Measurements from ENCODE around the gene UAP1L1. TPM values are rescaled to one million over a fixed set of nuclear protein-coding genes. Genes with fewer than 3 reads are reported as not detected.
A peak's percentile ranks its signal among the peaks of the same experiment; 100 is the strongest.

UAP1L1 gene
- total and polyA plus RNA-seq, 10 donors = 12.5 to 35.9 (median 26.6) TPM

DNA sequence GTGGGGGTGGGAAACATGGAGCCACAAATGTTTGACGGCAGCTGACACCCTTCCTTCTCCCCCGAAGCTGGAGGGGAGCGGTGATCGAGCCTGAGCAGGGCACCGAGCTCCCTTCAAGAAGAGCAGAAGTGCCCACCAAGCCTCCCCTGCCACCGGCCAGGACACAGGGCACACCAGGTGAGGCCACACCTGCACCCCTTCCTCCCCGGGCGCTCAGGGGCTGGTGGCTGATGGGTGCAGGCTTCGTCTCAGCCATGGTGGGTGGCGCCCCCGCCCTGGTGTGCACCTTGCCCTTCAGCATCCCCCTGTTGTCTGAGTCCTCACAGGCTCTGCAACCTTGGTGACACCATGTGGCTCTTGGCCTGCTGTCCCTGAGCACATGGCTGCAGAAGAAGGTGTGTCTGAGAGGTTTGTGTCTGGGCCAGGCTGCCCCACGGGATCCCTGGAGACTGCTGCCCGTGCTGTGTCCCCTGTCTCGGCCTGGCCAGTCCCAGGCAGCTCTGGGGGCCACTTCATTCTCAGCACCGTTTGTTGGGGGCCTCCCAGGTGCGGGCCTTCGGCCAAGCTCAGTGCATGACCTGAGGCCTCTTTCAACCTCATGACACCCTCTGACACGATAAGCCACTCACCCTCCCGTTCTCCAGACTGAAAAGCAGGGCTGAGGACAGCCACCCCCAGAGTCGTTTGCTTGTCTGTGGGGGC, 20.6 kb downstream of the UAP1L1 start:
- DNase-seq = no peak
- peaks cover 0 to 20% (median 8%) of the 10 kb centered on the region in 6 donors for H3K4me1 ChIP-seq
- 89 to 97% (median 93%) methylated on average over 3 to 20 of the region's 20 CpGs for WGBS, 5 donors
- no peaks in the 10 kb centered on the region for H3K27me3 ChIP-seq (replicated peaks in 1 of 7)
- intact Hi-C loops (cut with DNase I; ENCODE audit: low total_unique reads) = no loop called here
- H3K36me3 ChIP-seq = peaks cover 0 to 100% (median 62%) of the 10 kb centered on the region in 6 donors
- no peaks in the 10 kb centered on the region for H3K9me3 ChIP-seq
- no peak overlapping the region for H3K4me3 ChIP-seq
- H3K27ac ChIP-seq = peak overlapping the region in 1 of 8 donors; percentile 86
- TF ChIP-seq POLR2AphosphoS5 (IDR thresholded peaks at IDR 0.05) = peak in 1 of 3 donors; percentile 17
- TF ChIP-seq, protein P1, sequence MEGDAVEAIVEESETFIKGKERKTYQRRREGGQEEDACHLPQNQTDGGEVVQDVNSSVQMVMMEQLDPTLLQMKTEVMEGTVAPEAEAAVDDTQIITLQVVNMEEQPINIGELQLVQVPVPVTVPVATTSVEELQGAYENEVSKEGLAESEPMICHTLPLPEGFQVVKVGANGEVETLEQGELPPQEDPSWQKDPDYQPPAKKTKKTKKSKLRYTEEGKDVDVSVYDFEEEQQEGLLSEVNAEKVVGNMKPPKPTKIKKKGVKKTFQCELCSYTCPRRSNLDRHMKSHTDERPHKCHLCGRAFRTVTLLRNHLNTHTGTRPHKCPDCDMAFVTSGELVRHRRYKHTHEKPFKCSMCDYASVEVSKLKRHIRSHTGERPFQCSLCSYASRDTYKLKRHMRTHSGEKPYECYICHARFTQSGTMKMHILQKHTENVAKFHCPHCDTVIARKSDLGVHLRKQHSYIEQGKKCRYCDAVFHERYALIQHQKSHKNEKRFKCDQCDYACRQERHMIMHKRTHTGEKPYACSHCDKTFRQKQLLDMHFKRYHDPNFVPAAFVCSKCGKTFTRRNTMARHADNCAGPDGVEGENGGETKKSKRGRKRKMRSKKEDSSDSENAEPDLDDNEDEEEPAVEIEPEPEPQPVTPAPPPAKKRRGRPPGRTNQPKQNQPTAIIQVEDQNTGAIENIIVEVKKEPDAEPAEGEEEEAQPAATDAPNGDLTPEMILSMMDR (IDR thresholded peaks at IDR 0.05 in 8 of 11, conservative IDR thresholded peaks at IDR 0.05 in 3 of 11) = no peak

DNA sequence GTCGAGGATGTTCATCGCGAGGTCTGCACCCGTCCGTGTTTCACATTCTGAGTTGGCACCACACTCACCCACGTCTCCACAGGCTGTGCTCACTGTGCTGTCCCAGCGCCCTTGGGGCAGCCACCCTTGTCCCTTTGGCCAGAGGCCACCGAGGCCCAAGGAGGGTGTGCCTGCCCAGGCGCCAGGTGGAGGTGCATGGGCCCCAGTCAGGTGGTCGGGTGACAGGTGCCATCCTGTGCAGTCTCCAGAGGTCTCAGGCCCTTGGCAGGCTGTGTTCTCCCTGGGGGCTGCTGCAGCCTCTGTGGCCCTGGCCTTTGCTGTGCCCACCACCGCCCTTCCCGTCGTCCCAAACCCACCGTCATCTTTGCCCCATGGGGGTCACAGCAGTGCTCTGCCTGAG, 21.9 kb downstream of the UAP1L1 start:
- H3K36me3 ChIP-seq = peaks cover 0 to 100% (median 70%) of the 10 kb centered on the region in 6 donors
- H3K4me1 ChIP-seq = peaks cover 0 to 20% (median 8%) of the 10 kb centered on the region in 6 donors
- 90 to 96% (median 93%) methylated on average over 10 to 14 of the region's 14 CpGs for WGBS, 5 donors
- TF ChIP-seq POLR2AphosphoS5 (IDR thresholded peaks at IDR 0.05) (peak in 1 of 3 donors; percentile 16), POLR2A (IDR thresholded peaks at IDR 0.05) (no peak)
- TF ChIP-seq, protein P1 (IDR thresholded peaks at IDR 0.05 in 8 of 11, conservative IDR thresholded peaks at IDR 0.05 in 3 of 11) = no peak
- H3K27ac ChIP-seq = no peak overlapping the region
- intact Hi-C loops (cut with DNase I; ENCODE audit: low total_unique reads) = no loop called here
- H3K9me3 ChIP-seq = no peaks in the 10 kb centered on the region
- H3K27me3 ChIP-seq (replicated peaks in 1 of 7) = no peaks in the 10 kb centered on the region
- no peak for DNase-seq
- H3K4me3 ChIP-seq = no peak overlapping the region

DNA sequence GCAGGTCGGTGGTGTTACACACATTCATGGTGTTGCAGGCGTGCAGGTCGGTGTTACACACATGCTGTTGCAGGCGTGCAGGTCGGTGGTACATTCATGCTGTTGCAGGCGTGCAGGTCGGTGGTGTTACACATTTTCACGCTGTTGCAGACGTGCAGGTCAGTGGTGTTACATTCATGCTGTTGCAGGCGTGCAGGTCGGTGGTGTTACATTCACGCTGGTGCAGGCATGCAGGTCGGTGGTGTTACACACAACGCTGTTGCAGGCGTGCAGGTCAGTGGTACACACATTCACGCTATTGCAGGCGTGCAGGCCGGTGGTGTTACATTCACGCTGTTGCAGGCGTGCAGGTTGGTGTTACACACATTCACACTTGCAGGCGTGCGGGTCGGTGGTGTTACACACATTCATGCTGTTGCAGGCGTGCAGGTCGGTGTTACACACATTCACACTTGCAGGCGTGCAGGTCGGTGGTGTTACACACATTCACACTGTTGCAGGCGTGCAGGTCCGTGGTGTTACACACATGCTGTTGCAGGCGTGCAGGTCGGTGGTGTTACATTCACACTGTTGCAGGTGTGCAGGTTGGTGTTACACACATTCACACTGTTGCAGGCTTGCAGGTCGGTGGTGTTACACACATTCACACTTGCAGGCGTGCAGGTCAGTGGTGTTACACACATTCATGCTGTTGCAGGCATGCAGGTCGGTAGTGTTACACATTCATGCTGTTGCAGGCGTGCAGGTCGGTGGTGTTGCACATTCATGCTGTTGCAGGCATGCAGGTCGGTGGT, 26.1 kb downstream of the UAP1L1 start:
- Histone ChIP-seq H3K9me3 (no peaks in the 10 kb centered on the region), H3K27ac (no peak overlapping the region), H3K4me3 (no peak overlapping the region), H3K4me1 (no peaks in the 10 kb centered on the region), H3K36me3 (peaks cover 0 to 100% (median 86%) of the 10 kb centered on the region in 6 donors), H3K27me3 (replicated peaks in 1 of 7) (no peaks in the 10 kb centered on the region)
- DNase-seq = no peak
- intact Hi-C loops (cut with DNase I; ENCODE audit: low total_unique reads) = no loop called here
- 91 to 95% (median 93%) methylated on average over 37 of the region's 37 CpGs for WGBS, 5 donors
- TF ChIP-seq, protein P1 (IDR thresholded peaks at IDR 0.05 in 8 of 11, conservative IDR thresholded peaks at IDR 0.05 in 3 of 11) = no peak

Measured in spleen (tissue), 11 donors.